Stimulated activated CD4-positive, alpha-beta T cell treated with anti-CD3 and anti-CD28 coated beads, TNF-alpha, amount 100 ng/mL, for 24 hours (primary cell): ENCODE measurements around the gene NCKAP5L.
A peak's percentile ranks its signal among the peaks of the same experiment; 100 is the strongest.
"Not testable (repeated sequence)": the region's sequence is repeated elsewhere in the genome, so short reads cannot be mapped to it uniquely, and the experiment has no call there.

Source experiments
- DNase-seq, 3 experiments: peaks; one replicate each; pipeline ENCODE4 v3.0.0-alpha.2; 2020; ENCODE audit warnings: low read depth in 3 of 3

NCKAP5L gene

DNA sequence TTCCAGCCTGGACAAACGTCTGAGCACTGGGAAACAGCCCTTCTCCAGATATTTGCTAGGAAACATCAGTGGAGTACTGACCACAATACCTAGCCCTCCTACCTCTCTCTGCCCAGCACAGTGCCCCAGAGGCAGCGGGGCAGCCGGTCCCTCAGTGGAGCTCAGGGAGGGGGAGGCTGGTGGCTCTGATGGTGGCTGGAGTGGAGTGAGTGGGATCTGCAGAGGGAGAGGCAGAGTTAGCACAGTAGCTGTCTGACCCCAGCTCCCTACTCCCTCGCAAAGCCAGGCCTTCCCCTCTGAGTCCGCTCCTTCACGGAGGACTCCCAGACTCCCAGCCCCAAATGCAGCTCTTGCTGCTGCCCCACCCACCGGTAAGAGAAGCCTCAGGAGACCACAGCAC is 30.0 kb downstream of the NCKAP5L start:
- no peak for DNase-seq

DNA sequence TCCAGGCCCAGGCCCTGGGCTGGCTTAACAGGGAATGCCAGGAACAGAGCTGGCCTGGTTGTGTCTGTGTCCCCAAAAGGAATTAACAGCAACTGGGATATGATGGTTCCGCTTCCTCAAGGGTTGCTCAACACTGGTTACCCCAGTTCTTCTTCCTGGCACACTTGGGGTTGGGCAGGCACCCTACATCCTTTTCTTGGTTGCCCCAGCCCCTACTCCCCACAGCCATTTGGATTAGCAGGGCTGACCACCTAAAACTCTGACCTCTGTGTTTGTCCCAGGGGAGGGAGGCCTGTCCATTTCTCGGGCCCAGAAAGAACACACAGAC is 30.8 kb downstream of the NCKAP5L start:
- no peak for DNase-seq

DNA sequence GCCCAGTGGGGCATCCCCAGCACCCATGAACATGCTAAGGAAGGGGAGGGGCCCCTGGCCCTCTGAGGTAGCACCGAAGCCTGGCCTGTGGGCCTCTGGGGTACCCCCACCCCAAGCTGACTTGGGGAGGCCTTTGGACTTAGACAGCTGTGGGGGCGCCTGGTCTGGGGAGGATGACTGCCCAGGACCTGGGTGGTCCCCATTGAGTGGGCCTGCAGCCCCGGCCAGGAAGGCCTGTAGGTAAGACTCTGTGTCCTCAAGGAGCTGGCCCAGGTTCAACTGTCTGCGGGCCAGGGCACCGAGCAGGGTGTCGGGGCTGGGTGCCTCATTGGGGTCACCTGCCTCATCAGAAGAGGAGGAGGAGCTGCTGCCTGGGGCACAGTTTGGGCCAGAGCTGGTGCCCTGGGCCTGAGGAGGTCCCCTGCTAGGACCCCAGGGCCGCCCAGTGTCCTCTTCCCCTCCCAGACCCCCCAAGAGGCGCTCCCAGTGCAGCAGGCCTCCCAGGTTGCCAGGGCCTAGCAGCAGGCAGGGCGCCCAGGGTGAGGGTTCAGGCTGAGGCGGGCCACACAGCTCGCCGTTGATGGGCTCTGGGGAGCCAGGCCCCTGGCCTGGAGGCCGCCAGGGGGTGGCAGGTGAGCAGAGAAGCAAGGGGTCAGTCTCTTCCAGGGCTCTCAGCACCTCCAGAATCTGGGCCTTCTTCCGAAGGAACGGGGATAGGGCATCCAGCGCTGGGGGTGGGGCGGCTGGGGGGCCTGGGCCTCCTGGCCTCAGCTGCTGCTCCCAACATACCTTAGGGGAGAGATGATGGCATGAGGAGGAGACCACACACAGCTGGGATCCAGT is 31.4 kb downstream of the NCKAP5L start:
- no peak for DNase-seq

DNA sequence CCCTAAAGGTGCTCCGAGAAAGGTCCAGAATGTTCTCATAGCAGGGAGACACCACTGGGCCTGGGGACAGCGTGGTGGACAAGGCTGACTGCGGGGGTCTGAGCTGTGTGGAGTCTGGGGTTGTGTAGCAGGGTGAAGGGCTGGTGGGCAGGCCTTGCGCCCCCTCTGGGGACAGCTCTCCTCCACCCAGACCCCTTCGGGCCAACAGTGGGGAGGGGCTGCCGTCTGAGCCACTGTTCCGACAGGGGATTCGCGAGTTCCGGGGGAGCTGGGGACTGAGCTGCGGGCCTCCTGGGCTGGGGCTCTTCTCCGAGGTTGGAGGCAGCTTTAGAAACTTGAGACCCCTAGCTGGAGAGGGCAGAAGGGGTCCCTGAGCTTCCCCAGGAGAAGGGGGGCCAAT is 32.1 kb downstream of the NCKAP5L start:
- DNase-seq, result no peak

DNA sequence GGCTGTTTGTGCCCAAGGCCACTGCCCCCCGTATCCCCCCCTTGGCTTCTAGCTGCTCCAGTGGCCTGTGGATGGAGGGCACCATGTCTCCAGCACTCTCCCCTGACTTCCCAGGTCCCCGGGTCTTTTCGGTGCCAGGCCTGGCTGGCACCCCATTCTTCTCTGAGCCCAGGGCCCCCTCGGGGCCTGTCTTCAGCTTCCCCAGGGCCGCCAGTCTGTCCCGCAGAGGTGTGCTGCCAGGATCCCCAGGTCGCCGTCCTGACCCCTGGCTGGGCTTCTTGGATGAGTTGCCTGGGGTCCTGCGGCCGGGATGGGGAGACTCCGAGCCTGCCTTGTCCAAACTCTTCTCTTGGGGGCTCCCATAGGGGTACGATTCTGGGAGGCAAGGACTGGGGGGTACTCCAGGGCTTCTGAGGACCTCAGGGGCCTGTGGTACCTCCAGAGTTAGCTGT is 32.5 kb downstream of the NCKAP5L start:
- no peak for DNase-seq

DNA sequence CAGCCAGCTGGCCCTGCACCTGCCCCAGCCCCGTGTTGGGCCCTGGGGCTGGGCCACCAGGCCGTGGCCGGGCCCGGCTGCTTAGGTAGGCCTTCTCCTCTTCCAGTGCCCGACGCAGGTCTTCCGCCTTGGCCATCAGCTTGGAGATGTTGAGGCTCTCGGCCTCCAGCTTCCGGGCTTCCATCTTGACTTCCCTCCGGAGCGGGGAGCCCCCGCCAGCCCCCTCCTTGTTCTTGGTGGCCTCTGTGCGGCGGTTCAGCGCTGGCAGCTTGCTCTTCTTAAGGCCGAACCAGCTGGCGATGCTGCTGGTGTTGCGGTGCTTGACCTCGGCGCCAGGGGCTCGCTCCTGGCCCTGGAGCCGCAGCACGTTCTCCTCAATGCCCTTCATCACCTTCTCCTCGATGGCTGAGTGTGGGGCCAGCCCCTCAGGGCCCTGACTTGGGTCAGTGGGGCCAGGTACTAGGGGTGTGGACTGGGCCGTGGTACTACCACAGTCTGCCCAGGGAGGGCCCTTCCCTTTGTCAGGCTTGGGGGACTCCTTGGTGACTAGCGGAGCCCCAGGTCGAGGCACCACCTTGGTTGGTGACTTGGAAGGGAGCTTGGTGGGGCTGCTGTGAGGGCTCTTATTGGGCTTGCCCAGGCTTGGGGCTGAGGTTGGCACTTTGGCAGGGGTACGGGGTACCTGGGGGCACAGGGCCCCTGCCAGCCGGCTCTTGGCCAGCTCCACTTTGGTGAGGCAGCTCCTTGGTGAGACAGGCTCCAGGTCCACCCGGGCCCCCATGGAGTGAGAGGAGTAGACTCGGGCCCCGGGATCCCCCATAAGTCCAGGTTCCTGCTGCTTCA is 33.2 kb downstream of the NCKAP5L start:
- DNase-seq, result no peak

DNA sequence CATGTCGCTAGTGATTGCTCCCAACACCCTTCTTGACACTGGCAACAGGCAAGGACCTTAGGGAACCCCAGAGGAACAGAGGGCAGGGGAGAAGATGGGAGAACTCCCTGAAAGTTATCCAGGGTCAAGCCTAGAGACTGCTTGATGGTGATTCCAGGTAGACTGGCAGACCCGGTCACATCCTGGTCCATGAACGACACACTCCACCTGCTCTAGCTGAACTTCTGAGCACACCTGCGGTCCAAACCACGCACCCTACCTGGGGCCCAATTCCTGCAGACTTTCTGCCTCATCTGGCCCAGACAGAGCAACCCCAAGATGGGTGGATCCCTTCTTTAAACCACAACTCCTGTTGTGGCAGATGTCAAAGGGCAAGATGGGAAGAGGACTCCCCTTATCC is 34.2 kb downstream of the NCKAP5L start:
- DNase-seq, result no peak

DNA sequence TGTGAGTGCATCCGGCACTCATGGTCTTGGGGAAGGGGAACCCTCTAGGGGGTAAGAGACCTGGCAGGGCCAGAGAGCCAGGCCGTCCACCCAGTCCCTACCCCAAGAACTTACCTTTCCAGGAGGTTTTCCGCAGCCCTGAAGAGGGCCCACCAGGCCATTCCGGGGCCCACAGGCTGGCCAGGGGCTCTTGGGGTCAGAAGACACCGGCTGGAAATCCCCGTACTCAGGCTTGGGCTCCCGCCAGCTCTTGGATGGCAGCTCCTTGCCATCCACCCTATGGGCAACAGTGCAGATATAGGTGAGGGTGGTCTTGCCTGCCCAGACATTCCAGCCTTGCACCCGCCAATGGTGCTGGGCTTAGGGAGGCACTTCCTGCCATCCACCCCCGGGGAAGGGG is 34.6 kb downstream of the NCKAP5L start:
- no peak for DNase-seq

DNA sequence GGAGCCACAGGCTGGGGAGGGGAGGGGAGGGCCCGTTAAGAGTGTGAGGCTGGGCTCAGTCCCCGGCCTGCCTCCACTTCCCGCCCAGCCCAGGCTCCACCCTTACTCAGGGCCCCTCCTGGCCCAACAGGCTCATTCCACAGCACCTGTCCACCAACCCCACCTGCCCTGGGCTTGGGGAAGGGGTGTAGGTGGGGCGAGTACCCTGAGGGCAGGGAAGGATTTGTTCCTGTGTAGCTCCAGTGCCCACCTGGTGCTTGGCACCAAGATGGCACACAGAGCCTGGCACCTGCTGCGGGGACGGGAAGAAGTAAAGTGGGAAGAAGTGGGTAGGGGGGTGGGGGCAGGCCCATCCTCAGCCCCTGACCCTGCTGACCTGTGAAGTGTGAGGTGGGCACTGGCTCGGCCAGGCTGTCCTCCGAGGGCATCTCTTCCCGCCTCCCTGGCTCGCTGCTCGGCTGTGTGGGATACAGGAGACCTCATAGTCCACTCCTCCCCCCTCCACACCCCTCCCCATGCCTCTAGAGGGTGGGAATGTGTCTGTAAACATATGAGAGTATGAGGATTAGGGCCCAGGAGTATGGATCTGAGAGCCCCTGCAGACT is 35.1 kb downstream of the NCKAP5L start:
- DNase-seq, result no peak

DNA sequence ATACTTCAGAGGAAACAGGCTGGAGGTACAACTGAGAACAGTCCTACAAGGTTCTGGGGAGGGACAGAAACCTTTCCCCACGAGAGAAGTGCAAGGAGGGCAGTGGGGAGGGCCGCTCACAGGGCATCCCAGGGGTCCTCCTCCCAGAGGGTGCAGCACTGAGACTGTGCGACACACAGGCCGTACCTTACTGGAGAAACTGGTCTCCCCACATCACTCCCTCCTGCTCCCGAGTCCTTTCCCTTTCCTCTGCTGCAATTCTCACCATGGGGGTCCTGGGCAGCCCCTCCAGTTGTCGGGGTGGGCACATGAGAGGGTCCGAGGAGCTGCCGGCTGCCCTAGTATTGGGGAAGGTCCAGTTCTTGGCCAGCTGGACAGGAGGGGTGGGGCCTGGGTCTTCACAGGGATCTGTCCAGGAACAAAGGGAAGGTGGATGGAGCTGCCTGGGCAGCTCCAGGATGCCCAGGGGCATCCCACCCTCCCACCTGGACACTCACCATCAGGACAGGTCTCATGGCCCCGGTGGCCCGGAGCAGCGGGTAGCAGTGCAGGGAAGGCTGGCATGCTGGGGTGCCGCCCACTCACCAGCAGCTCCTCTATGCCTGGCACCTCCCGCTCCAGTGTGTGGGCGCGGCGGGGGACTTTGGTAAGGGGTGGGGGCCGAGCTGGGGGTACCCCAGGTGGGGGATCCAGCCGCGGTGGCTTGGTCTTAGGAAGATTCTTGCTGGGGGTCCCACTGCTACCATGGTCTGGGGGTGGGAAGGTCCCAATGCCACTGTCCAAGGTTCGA is 35.8 kb downstream of the NCKAP5L start:
- DNase-seq, result no peak

DNA sequence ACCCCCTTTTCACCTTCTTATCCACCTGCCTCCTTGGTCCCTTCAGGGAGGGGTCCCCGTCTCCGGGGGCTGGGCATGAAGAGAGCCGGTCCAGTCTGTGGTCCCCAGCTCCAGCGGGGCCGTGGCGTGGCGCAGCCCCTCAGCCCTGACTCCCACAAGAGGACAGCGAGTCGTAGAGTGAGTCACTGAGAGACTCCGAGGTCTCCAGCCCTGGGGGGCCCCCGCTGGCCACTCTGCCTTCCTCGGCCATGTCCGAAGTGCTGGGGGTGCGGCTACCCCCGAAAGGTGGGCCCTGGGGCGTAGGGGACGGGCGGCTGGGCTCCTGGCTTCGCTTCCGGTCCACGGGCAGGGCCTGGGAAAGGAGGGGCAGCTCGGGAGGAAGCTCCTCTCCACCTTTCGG is 36.5 kb downstream of the NCKAP5L start:
- no peak for DNase-seq

DNA sequence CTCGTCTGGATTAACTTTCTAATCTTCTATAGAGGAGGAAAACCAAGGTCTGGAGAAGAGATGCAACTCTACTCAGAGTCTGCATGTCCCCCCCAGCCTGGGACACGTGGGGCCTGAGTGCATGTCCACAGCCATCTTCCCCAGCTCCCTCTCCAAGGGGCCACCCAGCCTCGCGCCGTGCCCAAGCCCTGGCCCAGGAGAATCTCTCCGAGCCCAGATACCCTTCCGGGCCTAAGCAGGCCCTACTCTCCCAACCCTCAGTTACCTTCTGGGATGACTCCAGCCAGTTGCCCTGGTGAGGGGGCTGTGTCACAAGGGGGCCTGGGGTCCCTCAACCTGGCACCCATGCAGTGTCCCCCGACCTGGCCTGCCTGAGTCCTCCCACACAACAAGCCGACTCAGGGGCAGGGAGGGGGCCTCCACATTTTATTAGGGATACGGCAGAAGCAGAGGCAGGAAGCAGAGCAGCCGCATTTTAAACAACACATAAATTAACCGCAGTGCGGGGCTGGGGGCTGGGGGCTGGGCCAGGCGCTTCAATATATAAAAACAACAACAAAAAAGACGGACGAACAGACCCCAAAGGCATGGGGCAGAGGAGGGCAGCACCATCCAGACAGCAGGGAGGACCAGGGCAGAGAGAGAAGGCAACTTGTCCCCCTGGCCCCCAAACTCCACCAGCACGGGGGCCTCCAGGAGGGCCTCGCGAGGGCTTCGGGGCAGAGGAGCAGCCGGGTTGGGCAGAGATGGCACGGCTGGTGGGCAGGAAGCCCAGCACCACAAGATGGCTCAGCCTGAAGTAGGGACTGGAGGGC is 37.3 kb downstream of the NCKAP5L start:
- DNase-seq, result no peak

DNA sequence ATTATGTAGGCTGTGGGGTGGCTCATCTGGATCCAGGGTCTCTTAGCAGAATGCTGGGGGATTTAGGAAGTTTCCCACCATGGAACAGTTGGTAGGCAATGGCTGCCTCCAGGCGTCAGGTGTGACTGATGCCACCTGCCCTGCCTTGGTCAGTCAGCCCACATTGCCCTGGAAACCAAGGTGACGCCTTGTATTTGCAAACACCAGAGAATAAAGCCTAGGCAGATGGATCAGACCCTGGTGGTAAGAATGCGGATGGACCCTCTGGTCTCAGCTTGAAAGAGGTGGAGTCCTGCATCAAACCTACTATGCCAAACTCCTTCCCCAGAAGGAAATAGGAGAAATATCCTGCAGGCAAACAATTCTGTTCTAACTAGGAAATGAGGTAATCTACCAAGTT is 38.2 kb downstream of the NCKAP5L start:
- no peak for DNase-seq

DNA sequence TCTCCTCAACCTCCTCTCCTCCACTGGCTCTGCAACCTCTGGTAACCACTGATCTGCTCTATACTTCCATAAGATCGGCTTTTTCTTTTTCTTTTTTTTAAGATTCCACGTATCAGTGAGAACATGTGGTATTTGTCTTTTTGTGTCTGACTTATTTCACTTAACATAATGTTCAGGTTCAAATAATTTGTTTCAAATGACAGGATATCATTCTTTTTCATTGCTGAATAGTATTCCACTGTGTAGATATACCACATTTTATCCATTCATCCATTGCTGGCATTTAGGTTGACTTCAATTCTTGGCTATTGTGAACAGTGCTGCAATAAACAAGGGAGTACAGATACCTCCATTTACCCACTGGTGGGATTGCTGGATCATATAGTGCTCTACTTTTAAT is 40.5 kb downstream of the NCKAP5L start:
- no peak for DNase-seq

DNA sequence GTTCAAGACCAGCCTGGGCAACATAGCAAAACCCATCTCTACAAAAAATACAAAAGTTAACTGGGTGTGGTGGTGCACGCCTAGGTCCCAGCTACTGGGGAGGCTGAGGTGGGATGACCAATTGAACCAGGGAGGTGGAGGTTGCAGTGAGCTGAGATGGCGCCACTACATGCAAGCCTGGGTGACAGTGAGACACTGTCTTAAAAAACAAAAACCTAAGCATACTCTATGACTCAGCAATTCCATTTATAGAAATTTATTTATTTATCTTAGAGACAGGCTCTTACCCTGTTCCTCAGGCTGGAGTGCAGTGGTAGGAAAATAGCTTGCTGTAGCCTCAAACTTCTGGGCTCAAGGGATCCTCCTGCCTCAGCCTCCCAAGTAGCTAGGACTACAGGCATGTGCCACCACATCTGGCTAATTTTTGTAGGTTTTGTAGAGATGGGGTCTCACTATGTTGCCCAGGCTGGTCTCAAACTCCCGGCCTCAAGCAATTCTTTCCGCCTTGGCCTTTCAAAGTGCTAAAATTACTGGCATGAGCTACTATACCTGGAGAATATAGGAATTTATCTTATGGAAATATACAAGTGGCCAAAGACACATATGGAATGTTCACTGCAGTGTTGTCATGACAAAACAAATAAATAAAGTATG is 43.3 kb downstream of the NCKAP5L start:
- DNase-seq, result no peak

DNA sequence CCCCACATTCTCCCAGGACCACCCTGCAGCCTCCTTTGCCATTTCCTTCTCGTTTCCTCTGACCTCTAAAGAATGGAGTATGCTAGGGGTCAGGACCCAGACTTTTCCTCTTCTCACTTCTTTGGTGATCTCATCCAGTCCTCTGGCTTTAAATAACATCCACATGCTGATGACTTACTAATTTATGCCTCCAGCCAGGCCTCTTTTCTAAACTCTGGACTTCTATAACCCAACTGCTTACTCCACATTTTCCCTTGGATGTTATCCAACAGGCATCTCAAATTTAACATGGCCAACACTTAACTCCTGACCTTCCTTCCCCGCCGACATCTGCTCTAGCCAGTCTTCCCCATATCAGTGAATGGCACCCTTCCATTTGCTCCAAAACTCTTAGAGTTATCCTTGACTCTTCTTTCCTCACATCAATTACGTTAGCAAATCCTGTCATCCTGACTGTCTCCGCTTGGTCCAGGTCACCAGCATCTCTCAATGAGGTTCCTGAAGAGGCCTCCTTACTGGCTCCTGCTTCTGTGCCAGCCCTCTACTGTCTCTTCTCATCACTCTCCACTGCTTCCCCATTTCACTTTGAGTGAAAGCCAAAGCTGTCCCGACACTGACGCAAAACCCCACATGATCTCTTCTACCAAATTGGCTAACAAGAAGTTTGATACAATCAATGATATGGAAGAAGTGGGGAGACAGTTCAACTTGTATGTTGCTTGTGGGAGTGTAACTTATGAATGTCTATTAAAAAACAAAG is 44.1 kb downstream of the NCKAP5L start:
- DNase-seq, result no peak

DNA sequence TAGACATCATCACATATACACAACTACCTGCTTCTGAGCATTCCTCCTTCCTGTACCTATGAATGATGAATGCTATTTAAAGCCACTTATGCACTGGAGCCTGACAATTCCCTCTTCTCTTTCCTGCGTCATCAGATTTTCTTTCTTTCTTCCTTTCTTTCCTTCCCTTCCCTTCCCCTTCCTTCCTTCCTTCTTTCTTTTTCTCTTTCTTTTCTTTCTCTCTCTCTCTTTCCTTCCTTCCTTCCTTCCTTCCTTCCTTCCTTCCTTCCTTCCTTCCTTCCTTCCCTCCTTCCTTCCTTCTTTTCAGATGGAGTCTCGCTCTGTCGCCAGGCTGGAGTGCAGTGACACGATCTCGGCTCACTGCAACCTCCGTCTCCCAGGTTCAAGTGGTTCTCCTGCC is 47.3 kb downstream of the NCKAP5L start:
- not testable (repeated sequence) for DNase-seq

DNA sequence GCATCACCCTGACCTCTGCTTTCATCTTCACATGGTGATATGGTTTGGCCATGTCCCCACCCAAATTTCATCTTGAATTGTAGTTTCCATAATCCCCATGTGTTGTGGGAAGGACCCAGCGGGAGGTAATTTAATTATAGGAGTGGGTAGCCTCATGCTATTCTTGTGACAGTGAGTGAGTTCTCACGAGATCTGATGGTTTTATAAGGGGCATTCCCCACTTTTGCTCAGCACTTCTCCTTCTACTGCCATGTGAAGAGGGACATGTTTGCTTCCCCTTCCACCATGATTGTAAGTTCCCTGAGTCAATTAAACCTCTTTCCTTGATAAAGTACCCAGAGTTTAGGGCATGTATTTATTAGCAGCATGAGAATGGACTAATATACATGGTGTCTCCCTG is 48.6 kb downstream of the NCKAP5L start:
- no peak for DNase-seq

DNA sequence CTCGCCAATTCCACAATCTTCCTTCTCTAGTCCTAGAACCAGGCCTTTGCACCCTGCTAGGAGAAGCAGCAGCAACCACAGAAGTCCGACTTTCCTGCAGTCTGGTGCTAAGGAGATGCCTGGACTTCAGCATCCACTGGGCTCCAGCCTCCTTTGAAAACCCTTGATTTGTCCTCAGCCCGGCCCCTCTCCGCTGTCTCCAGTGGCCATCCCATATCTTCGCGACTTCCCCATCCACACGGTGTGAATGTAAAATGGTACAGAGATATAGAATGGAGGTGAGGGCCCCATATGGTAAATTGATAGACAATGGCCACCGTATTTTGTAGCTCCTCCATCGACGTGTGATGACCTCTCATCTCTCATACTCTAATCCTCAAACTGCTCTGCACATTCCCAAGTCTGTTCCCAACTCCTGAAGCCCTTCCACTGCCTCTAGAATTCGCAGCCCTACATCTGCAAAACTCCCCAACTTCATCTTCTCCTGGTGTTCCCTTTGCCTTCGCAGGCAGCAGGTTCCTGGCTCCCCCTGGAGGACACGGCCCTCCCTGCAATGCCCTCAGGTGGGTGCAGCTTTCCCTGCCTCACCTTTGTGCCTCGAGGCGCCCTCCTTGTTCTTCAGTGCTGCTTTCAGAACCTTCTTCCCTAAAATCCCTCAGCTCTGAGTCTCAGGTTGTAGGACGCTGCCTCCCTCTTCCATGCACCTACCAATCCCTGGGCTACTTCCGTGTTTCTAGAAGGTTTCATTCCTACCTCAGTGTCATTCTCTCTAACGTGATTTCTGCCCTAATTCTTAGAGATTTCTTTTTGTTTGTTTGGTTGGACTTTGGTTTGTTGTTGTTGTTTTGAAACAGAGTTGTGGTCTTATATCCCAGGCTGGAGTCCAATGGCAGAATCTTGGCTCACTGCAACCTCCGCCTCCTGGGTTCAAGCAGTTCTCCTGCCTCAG is 50.1 kb downstream of the NCKAP5L start:
- peak; percentile 54 to 77 (median 62) for DNase-seq
